H1 (cell line): Measurements from ENCODE around the gene TAF5. TPM values are rescaled to one million over a fixed set of nuclear protein-coding genes. Genes with fewer than 3 reads are reported as not detected.

Experiments used
- CHD2 ChIP-seq: IDR thresholded peaks from 2 replicates; pipeline ENCODE4 v1.6.1; 2012; ENCODE audit warnings: low read length, improper control_type of control experiment
- polyA plus RNA-seq, 7 experiments: library from polyadenylated mRNA; depleted of rRNA in 3 of 7; stranded (reverse) in 5 of 7; unstranded in 2 of 7; fragments of >200 nt in 5 of 7; fragments of 200-250 nt in 2 of 7; gene quantifications; 1 replicate in 5 of 7; 2 replicates in 1 of 7; 4 replicates in 1 of 7; pipeline versions ENCODE4 v1.2.1 to v1.2.3, GENCODE V29; 2011 to 2013; ENCODE audit warnings: missing spikeins in 2 of 7, mixed read lengths in 2 of 7
- total RNA-seq: library from RNA; stranded (reverse); fragmentation: NEBNext Ultra II Directional; extraction: Animal tissue kit (Norgen Biotek cat#: 25700); gene quantifications from 2 replicates; pipeline ENCODE4 v1.2.1, GENCODE V29; 2021
- TF ChIP-seq, protein P1 (sequence below): IDR thresholded peaks from 2 replicates; pipeline ENCODE4 v1.6.1; 2011; ENCODE audit warnings: low read depth, mild to moderate bottlenecking, low read length; ENCODE audit not compliant: insufficient read depth

TAF5 gene
- total and polyA plus RNA-seq, 2 of the 8 experiments (the other 6 are each of a cell fraction or from before 2014, with no cell fraction given): 5.8 to 15.6 TPM

DNA sequence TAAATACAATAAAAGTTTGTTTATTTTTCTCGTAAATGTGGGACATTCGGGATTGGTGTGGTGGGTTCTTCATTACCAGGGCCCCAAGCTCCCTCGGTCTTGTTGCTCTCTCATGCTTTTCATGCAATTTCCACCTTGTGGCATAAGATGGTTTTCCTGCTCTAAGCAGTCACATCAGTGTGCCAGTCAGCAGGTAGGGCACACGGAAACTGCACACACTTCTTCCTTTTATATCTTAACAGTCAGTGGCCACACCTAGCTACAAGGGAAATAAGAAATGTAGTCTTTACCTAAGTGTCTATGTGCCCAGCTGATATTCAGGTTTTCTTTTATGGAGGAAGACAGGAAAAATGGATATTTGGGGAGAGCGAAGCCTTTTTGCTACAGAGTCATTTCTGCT lies 6.5 kb downstream of the TAF5 start (continued):
- TF ChIP-seq, protein P1, sequence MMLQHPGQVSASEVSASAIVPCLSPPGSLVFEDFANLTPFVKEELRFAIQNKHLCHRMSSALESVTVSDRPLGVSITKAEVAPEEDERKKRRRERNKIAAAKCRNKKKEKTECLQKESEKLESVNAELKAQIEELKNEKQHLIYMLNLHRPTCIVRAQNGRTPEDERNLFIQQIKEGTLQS: no peak
- TF ChIP-seq CHD2: no peak
